Measurements from ENCODE around the gene FKBP10. TPM values are rescaled to one million over a fixed set of nuclear protein-coding genes. Genes with fewer than 3 reads are reported as not detected.
"Not testable (repeated sequence)": the region's sequence is repeated elsewhere in the genome, so short reads cannot be mapped to it uniquely, and the experiment has no call there.

The FKBP10 gene
- total RNA-seq, 1 donor from 2014 or later = 154 TPM

- H3K27me3 Mint-ChIP-seq = peaks cover 3% of the 10 kb centered on the region
- DNase-seq (ENCODE audit: low spot score, unreplicated experiment) = no peak
- peaks cover 6% of the 10 kb centered on the region for H3K4me1 Mint-ChIP-seq (ENCODE audit: low read depth)
- peak overlapping the region; percentile 86 for H3K4me3 Mint-ChIP-seq (ENCODE audit: low read depth)
- H3K36me3 Mint-ChIP-seq (ENCODE audit: insufficient read depth) = peaks cover 6% of the 10 kb centered on the region
- H3K27ac Mint-ChIP-seq = peak overlapping the region; percentile 68
- H3K9me3 Mint-ChIP-seq (ENCODE audit: low read depth) = no peaks in the 10 kb centered on the region
- TF ChIP-seq, protein P1, sequence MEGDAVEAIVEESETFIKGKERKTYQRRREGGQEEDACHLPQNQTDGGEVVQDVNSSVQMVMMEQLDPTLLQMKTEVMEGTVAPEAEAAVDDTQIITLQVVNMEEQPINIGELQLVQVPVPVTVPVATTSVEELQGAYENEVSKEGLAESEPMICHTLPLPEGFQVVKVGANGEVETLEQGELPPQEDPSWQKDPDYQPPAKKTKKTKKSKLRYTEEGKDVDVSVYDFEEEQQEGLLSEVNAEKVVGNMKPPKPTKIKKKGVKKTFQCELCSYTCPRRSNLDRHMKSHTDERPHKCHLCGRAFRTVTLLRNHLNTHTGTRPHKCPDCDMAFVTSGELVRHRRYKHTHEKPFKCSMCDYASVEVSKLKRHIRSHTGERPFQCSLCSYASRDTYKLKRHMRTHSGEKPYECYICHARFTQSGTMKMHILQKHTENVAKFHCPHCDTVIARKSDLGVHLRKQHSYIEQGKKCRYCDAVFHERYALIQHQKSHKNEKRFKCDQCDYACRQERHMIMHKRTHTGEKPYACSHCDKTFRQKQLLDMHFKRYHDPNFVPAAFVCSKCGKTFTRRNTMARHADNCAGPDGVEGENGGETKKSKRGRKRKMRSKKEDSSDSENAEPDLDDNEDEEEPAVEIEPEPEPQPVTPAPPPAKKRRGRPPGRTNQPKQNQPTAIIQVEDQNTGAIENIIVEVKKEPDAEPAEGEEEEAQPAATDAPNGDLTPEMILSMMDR (IDR thresholded peaks at IDR 0.05; ENCODE audit: unreplicated experiment) = no peak
Measured at GRCh38 chr17:41835214-41835799, 22.5 kb downstream of the FKBP10 start.

GRCh38 chr17:41835800-41836549, 23.2 kb downstream of the FKBP10 start, which contains the start of gene NT5C3B:
Gene NT5C3B (minus strand): TSS chr17:41836232. CDS start chr17:41836193, 39 bp downstream.
- Mint-ChIP-seq H3K4me3 (ENCODE audit: low read depth) (peak within 1 kb of the TSS; percentile 86), H3K27ac (peak within 1 kb of the TSS; percentile 74), H3K9me3 (ENCODE audit: low read depth) (no peaks in the 10 kb centered on the region), H3K36me3 (ENCODE audit: insufficient read depth) (peaks cover 5% of the 10 kb centered on the region), H3K27me3 (peaks cover 3% of the 10 kb centered on the region), H3K4me1 (ENCODE audit: low read depth) (peaks cover 6% of the 10 kb centered on the region)
- TF ChIP-seq, protein P1 (IDR thresholded peaks at IDR 0.05; ENCODE audit: unreplicated experiment) = no peak
- peak; percentile 52 for DNase-seq (ENCODE audit: low spot score, unreplicated experiment)

GRCh38 chr17:41836550-41837196, 23.9 kb downstream of the FKBP10 start:
- DNase-seq (ENCODE audit: low spot score, unreplicated experiment) = no peak
- Mint-ChIP-seq H3K27me3 (peaks cover 3% of the 10 kb centered on the region), H3K4me1 (ENCODE audit: low read depth) (peaks cover 6% of the 10 kb centered on the region), H3K36me3 (ENCODE audit: insufficient read depth) (peaks cover 3% of the 10 kb centered on the region), H3K4me3 (ENCODE audit: low read depth) (peak overlapping the region; percentile 86), H3K9me3 (ENCODE audit: low read depth) (no peaks in the 10 kb centered on the region), H3K27ac (peak overlapping the region; percentile 74)
- TF ChIP-seq, protein P1 (IDR thresholded peaks at IDR 0.05; ENCODE audit: unreplicated experiment) = no peak

DNA sequence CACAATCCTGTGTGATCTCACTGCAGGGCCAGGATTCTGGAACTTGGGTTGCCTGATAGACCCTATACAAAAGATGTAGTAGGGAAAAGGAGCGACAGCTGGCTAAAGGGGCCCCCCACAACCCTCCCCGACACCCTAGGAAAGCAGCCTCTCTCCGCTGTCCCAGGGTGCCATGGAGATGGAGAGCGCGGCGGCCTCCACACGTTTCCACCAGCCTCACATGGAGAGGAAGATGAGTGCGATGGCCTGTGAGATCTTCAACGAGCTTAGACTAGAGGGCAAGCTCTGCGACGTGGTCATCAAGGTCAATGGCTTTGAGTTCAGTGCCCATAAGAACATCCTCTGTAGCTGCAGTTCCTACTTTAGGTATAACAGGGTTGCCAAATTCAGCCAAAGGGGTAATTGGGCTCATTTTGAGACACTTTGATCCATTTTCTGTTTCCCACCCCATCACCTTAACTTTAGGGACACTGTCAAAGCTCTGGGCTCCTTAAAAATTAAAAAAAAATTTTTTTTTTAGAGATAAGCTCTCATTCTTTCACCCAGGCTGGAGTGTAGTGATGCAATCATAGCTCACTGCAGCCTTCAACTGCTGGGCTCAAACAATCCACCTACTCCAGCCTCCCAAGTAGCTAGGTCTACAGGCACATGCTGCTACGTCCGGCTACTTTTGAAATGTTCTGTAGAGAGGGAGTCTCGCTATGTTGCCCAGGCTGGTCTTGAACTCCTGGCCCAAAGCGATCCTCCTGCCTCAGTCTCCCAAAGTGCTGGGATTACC, 25.1 kb downstream of the FKBP10 start, which contains the start of gene KLHL10:
KLHL10 (plus strand) TSS at position 65 of the 778 bp plus-strand sequence; CDS start at position 173, 108 bp downstream.
- Mint-ChIP-seq H3K27ac (no peak within 1 kb of the TSS), H3K4me3 (ENCODE audit: low read depth) (peak within 1 kb of the TSS; percentile 86), H3K27me3 (peaks cover 3% of the 10 kb centered on the region), H3K36me3 (ENCODE audit: insufficient read depth) (no peaks in the 10 kb centered on the region), H3K9me3 (ENCODE audit: low read depth) (no peaks in the 10 kb centered on the region), H3K4me1 (ENCODE audit: low read depth) (peaks cover 6% of the 10 kb centered on the region)
- no peak for DNase-seq (ENCODE audit: low spot score, unreplicated experiment)
- TF ChIP-seq, protein P1 (IDR thresholded peaks at IDR 0.05; ENCODE audit: unreplicated experiment) = no peak

DNA sequence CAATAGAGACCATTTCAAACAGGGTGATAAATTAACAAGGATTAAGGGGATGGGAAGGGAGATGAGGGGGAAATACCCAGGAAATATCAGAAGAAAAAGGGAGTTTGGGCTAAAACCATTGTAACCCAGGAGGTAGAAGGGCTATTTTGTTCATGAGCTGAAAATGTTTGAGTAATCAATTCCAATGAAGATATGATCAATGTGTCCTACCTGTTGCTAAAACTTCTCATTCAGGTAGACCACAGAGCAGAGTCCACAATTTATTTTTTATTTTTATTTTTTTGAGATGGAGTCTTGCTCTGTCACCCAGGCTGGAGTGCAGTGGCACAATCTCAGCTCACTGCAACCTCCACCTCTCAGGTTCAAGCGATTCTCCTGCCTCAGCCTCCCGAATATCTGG, 26.6 kb downstream of the FKBP10 start:
- not testable (repeated sequence) for H3K27ac Mint-ChIP-seq; H3K9me3 Mint-ChIP-seq (ENCODE audit: low read depth); H3K36me3 Mint-ChIP-seq (ENCODE audit: insufficient read depth); H3K27me3 Mint-ChIP-seq; DNase-seq (ENCODE audit: low spot score, unreplicated experiment); H3K4me1 Mint-ChIP-seq (ENCODE audit: low read depth); H3K4me3 Mint-ChIP-seq (ENCODE audit: low read depth)

GRCh38 chr17:41840781-41841180, 28.0 kb downstream of the FKBP10 start:
- not testable (repeated sequence) for H3K9me3 Mint-ChIP-seq (ENCODE audit: low read depth); H3K36me3 Mint-ChIP-seq (ENCODE audit: insufficient read depth); DNase-seq (ENCODE audit: low spot score, unreplicated experiment); H3K27me3 Mint-ChIP-seq; H3K4me3 Mint-ChIP-seq (ENCODE audit: low read depth); H3K4me1 Mint-ChIP-seq (ENCODE audit: low read depth); H3K27ac Mint-ChIP-seq
